SU-DHL-6 (cell line): ENCODE measurements around the gene ADD3.

Source experiments
- H2AFZ ChIP-seq: fragments of 200-600 bp; sonication (generic); 2 replicates; pipeline ENCODE4 v1.6.1; 2014; ENCODE audit warnings: low read depth, mild to moderate bottlenecking, moderate library complexity, mixed read lengths, antibody characterized with exemption, low read length; ENCODE audit not compliant: severe bottlenecking
- H3F3A ChIP-seq: fragments of 200-600 bp; shearing (Covaris generic); 2 replicates; pipeline ENCODE4 v1.6.0; 2016; ENCODE audit warnings: antibody characterized with exemption, mild to moderate bottlenecking; ENCODE audit not compliant: insufficient read depth
- H3K27ac ChIP-seq: fragments of 200-600 bp; sonication (generic); 2 replicates; pipeline ENCODE4 v1.5.1; 2016; ENCODE audit warnings: low read depth, mild to moderate bottlenecking, low read length, moderate library complexity, mixed read lengths
- H3K27me3 ChIP-seq: fragments of 200-600 bp; sonication (generic), shearing (Covaris generic); 2 replicates; pipeline ENCODE4 v1.6.0; 2014; ENCODE audit warnings: mild to moderate bottlenecking, low read length
- H3K36me3 ChIP-seq: fragments of 200-600 bp; sonication (generic); 2 replicates; pipeline ENCODE4 v1.6.1; 2014; ENCODE audit warnings: mild to moderate bottlenecking, low read length, mixed read lengths
- H3K4me2 ChIP-seq: fragments of 300-600, 200-600 bp; shearing (Covaris generic), sonication (generic); 2 replicates; pipeline ENCODE4 v1.6.0; 2014; ENCODE audit warnings: low read length, low read depth, mild to moderate bottlenecking; ENCODE audit not compliant: poor library complexity, severe bottlenecking
- H3K4me3 ChIP-seq: fragments of 200-600 bp; sonication (generic); 2 replicates; pipeline ENCODE4 v1.5.1; 2014; ENCODE audit warnings: antibody characterized with exemption, low read length, mild to moderate bottlenecking, mixed read lengths; ENCODE audit not compliant: insufficient read depth, poor library complexity, severe bottlenecking
- H3K79me2 ChIP-seq: fragments of 200-600 bp; sonication (generic); 2 replicates; pipeline ENCODE4 v1.6.1; 2014; ENCODE audit warnings: mild to moderate bottlenecking, low read length, moderate library complexity; ENCODE audit not compliant: insufficient read depth
- H3K9ac ChIP-seq: fragments of 200-600 bp; sonication (generic); 2 replicates; pipeline ENCODE4 v1.7.0; 2014; ENCODE audit warnings: mild to moderate bottlenecking, low read length
- H3K9me2 ChIP-seq: fragments of 200-600 bp; sonication (generic); replicated peaks from 2 replicates; pipeline ENCODE4 v1.6.1; 2014; ENCODE audit warnings: low read length; ENCODE audit not compliant: insufficient read depth
- H3K9me3 ChIP-seq: fragments of 200-600 bp; sonication (generic); 2 replicates; pipeline ENCODE4 v1.6.1; 2014; ENCODE audit warnings: low read length, mixed read lengths; ENCODE audit not compliant: insufficient read depth
- H4K20me1 ChIP-seq: fragments of 200-600 bp; sonication (generic); 2 replicates; pipeline ENCODE4 v1.6.1; 2014; ENCODE audit warnings: low read depth, mild to moderate bottlenecking, antibody characterized with exemption, low read length, moderate library complexity, mixed read lengths
- EZH2phosphoT487 ChIP-seq: fragments of 200-600 bp; sonication (generic), shearing (Covaris generic); conservative IDR thresholded peaks from 2 replicates; pipeline ENCODE4 v1.6.1; 2018; ENCODE audit warnings: mild to moderate bottlenecking, antibody characterized with exemption, low read length, moderate library complexity, mixed read lengths
- TF ChIP-seq, protein P1 (sequence below): fragments of 200-600 bp; sonication (generic); IDR thresholded peaks from one replicate; pipeline ENCODE4 v1.5.1; 2017; ENCODE audit warnings: antibody characterized with exemption, mild to moderate bottlenecking, low read length, moderate library complexity; ENCODE audit not compliant: insufficient read depth, poor library complexity, severe bottlenecking

ADD3 gene

GRCh38 chr10:110107430-110107829, 99.6 kb downstream of the ADD3 start:
- Histone ChIP-seq H3K4me3 (no peak overlapping the region), H3K27me3 (no peaks in the 10 kb centered on the region), H2AFZ (no peak overlapping the region), H3K79me2 (peaks cover 8% of the 10 kb centered on the region; the same call in 1 of the 2 replicates), H3K9me2 (no peaks in the 10 kb centered on the region), H4K20me1 (no peaks in the 10 kb centered on the region), H3K4me2 (no peak overlapping the region), H3K9me3 (no peaks in the 10 kb centered on the region), H3F3A (no peaks in the 10 kb centered on the region), H3K27ac (no peak overlapping the region), H3K36me3 (peaks cover 17% of the 10 kb centered on the region; the same call in 1 of the 2 replicates), H3K9ac (no peak overlapping the region)
- TF ChIP-seq, protein P1, sequence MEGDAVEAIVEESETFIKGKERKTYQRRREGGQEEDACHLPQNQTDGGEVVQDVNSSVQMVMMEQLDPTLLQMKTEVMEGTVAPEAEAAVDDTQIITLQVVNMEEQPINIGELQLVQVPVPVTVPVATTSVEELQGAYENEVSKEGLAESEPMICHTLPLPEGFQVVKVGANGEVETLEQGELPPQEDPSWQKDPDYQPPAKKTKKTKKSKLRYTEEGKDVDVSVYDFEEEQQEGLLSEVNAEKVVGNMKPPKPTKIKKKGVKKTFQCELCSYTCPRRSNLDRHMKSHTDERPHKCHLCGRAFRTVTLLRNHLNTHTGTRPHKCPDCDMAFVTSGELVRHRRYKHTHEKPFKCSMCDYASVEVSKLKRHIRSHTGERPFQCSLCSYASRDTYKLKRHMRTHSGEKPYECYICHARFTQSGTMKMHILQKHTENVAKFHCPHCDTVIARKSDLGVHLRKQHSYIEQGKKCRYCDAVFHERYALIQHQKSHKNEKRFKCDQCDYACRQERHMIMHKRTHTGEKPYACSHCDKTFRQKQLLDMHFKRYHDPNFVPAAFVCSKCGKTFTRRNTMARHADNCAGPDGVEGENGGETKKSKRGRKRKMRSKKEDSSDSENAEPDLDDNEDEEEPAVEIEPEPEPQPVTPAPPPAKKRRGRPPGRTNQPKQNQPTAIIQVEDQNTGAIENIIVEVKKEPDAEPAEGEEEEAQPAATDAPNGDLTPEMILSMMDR, result no peak
- TF ChIP-seq EZH2phosphoT487, result no peak

DNA sequence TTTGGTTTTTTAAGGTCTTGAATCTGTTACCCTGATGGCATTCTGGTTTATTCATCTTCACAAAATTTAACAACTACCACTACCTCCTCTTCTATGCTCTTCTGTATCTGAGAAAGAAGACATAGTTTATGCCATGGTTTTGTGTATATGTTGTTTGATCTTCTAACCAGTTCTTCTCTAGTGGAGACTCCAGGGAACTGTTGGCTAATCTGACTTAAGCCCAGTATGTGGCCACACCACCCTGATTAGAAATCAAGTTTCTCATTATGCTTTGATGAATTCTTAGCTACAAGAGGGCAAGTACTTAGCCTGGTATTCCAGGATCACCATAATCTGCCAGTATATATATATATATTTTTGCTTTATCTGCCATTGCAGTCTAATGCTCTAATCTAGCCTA, 100.1 kb downstream of the ADD3 start:
- Histone ChIP-seq H3K27me3 (no peaks in the 10 kb centered on the region), H3K79me2 (peaks cover 7% of the 10 kb centered on the region; the same call in 1 of the 2 replicates), H3F3A (no peaks in the 10 kb centered on the region), H3K4me3 (no peak overlapping the region), H3K4me2 (no peak overlapping the region), H3K9ac (no peak overlapping the region), H2AFZ (no peak overlapping the region), H4K20me1 (no peaks in the 10 kb centered on the region), H3K36me3 (peaks cover 21% of the 10 kb centered on the region; the same call in 1 of the 2 replicates), H3K9me2 (no peaks in the 10 kb centered on the region), H3K27ac (no peak overlapping the region), H3K9me3 (no peaks in the 10 kb centered on the region)
- TF ChIP-seq, protein P1, result no peak

DNA sequence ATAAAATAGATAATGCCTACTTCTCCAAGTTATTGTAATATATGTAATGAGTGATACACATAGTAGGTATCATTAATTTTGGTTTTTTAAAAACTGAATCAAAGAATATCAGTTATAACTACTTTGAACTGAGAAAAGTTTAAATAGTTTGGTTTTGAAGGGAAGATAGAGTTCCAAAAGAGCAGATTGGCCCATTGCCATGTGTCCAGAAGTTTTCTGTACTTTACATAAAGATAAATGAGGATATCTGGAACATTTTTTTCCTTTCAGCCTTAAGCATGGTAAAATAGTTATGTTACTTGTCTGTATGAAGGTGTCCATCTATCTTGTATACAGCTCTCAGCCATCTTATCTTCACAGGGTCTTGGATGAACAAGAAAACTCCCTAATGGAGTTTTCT, 101.7 kb downstream of the ADD3 start:
- Histone ChIP-seq H3K9me3 (no peaks in the 10 kb centered on the region), H3K27me3 (no peaks in the 10 kb centered on the region), H3K4me2 (no peak overlapping the region), H3K9me2 (no peaks in the 10 kb centered on the region), H3K27ac (no peak overlapping the region), H3F3A (no peaks in the 10 kb centered on the region), H4K20me1 (no peaks in the 10 kb centered on the region), H3K9ac (no peak overlapping the region), H3K36me3 (peaks cover 28% of the 10 kb centered on the region; the same call in 1 of the 2 replicates), H3K4me3 (no peak overlapping the region), H3K79me2 (peaks cover 7% of the 10 kb centered on the region; the same call in 1 of the 2 replicates), H2AFZ (no peak overlapping the region)
- TF ChIP-seq, protein P1, result no peak
- no peak for TF ChIP-seq EZH2phosphoT487

DNA sequence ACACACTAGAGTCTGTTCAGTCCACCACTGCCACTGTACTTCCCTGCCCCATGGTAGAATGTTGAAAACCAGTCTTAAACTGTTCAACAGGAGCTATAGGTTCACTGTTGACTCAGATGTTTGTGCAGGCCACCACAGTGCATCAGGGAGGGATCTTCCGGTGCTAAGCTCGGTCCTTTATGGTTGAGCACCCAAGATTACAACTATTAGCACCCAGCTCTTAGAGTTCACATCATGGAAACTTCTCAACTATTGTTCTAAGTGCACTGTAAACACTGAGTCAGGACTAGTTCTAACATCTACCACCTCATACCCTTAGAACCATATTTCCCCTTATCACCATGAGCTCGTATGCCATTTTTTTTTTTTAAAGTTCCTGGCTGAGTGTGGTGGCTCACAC, 102.6 kb downstream of the ADD3 start:
- H3F3A ChIP-seq, result no peaks in the 10 kb centered on the region
- peaks cover 7% of the 10 kb centered on the region; the same call in 1 of the 2 replicates for H3K79me2 ChIP-seq
- H2AFZ ChIP-seq, result no peak overlapping the region
- no peaks in the 10 kb centered on the region for H3K27me3 ChIP-seq
- no peaks in the 10 kb centered on the region for H3K9me2 ChIP-seq
- TF ChIP-seq, protein P1, result no peak
- TF ChIP-seq EZH2phosphoT487, result no peak
- no peak overlapping the region for H3K4me3 ChIP-seq
- no peak overlapping the region for H3K27ac ChIP-seq
- H3K4me2 ChIP-seq, result no peak overlapping the region
- no peaks in the 10 kb centered on the region for H3K9me3 ChIP-seq
- H3K36me3 ChIP-seq, result peaks cover 26% of the 10 kb centered on the region; the same call in 1 of the 2 replicates
- H4K20me1 ChIP-seq, result no peaks in the 10 kb centered on the region
- no peak overlapping the region for H3K9ac ChIP-seq
